HG03159 (cell line): ENCODE measurements around the gene TMEM145.
"Not testable (repeated sequence)": the region's sequence is repeated elsewhere in the genome, so short reads cannot be mapped to it uniquely, and the experiment has no call there.

Source experiments
- ATAC-seq: cut with Tn5 transposase; IDR thresholded peaks from one replicate; pipeline ENCODE4 v1.9.1; 2021; ENCODE audit warnings: mild to moderate bottlenecking, moderate library complexity; ENCODE audit not compliant: unreplicated experiment

TMEM145 gene

DNA sequence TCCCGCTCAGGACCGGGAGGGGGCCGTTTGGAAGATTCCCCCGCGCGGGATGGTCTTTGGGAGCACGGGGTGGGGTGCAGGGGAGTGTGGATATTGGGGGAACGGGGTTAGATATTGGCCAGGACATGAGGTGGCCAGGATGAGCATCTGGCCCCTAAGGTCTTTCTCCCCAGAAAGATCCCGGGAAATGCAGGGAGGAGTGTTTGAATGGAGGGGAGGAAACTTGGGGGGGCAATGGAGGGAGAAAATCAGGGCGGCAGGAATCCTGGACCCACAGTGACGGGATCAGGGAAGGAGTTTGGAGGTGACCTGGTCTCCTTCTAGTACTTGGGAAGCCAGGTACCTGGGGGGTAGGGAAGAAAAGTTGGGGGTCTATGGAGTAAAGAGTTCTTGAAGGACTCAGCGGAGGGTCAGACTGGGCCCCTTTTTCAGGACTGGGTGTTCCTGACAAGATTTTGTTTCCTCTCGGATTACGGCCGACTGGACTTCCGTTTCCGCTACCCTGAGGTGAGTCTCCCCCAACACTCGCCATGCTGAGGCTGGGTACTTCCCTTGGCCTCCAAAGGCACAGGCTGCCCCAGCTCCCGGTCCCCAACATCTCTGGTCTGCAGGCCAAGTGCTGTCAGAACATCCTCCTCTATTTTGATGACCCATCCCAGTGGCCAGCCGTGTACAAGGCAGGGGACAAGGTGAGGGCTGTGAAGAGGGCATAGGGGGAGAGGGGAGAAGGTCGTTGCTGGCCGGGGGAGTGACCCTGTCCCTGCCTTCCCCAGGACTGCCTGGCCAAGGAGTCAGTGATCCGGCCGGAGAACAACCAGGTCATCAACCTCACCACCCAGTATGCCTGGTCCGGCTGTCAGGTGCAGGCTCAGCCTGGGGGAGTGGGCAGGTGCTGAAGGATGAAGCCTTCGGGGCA, 989 bp downstream of the TMEM145 start:
- ATAC-seq, result no peak

DNA sequence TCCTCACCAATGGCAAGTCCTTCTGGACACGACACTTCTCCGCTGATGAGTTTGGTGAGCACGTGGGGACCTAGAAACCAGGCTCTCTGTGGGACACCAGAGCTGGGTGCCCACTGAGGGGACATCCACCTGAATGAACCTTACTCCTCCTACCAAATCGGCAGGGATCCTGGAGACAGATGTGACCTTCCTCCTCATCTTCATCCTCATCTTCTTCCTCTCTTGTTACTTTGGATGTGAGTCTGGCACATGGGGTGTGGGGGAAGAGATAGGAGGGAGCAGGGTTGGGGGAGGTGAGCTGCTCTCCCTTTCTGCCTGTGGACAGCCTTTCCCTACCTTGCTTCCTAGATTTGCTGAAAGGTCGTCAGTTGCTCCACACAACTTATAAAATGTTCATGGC, 1.9 kb downstream of the TMEM145 start:
- ATAC-seq, result no peak

DNA sequence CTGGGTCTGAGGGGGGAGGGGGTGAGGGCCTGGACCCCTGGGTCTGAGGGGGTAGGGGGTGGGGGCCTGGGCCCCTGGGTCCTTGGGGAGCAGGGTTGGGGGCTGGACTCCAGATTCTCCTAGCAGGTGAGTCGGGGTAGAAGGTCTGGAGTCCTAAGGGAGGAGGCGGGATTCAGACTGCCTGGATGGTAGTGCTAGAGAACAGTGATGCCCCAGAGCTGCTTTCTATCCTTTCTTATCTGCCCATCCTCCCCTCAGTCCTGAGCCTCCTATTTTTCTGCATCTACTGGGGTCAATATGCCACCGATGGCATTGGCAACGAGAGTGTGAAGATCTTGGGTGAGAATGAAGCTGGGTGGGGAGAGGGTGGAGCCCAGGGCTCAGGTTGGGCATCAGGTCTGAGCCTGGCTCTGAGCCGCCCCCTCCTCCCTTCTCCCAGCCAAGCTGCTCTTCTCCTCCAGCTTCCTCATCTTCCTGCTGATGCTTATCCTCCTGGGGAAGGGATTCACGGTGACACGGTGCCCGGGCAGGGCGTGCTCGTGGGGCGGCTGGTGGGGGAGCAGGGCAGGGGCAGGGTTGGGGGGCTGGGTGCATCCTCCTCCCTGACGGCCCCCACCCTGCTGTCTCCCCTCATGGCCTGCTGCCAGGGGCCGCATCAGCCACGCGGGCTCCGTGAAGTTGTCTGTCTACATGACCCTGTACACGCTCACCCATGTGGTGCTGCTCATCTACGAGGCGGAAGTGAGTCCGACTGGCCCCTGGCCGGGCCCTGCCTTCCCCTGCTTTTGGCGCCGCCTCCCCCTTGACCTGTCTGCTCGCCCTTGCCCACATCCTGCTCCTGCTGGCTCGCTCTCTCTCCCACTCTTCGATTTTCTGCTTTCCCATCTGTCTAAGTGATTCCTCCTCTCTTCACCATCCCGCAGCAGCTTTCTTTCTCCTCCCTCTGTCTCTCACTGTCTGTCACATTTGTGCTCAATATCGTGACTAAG, 3.4 kb downstream of the TMEM145 start:
- ATAC-seq, result no peak

DNA sequence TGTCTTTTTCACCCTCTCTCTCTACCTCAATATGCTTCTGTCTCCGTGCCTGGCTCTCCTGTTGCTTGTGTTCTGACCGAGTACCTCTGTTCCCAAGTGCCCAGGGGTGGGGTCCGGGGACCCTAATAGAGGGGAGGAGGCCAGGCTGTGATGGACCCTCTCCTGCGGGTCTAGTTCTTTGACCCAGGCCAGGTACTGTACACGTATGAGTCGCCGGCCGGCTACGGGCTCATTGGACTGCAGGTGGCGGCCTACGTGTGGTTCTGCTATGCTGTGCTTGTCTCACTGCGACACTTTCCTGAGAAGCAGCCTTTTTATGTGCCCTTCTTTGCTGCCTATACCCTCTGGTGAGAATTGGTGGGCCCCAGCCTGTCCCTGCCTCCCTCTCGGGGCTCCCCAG, 4.4 kb downstream of the TMEM145 start:
- ATAC-seq, result no peak

DNA sequence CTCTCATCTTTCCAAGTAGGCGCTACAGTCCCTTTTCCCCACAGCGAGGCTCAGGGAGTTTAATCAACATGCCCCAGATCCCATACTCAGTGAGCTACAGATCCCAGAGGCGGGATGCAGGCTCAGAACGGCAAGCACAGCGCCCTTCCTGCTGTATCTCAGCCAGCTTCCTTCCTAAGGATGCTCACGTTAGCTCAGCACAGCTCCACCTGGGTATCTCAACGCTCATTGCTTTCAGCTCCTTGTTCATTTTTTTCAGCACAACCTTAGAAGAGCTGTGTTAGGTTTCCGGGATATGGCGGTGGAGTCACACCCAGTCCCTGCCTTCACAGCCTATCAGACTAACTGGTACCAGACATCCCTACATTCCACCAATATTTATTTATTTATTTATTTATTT, 9.2 kb downstream of the TMEM145 start:
- no peak for ATAC-seq

DNA sequence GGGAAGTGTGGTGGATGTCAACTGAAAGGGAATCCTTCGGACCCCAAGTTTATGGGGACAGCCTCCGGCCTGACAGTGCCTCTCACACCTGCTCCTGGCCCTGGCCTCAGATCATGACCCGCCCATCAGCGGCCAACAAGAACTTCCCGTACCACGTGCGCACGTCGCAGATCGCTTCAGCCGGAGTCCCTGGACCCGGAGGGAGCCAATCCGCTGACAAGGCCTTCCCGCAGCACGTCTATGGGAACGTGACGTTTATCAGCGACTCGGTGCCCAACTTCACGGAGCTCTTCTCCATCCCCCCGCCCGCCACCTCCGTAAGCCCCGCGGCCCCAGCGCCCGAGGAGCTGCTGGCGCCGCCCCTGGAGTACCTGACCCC, 10.4 kb downstream of the TMEM145 start:
- no peak for ATAC-seq

DNA sequence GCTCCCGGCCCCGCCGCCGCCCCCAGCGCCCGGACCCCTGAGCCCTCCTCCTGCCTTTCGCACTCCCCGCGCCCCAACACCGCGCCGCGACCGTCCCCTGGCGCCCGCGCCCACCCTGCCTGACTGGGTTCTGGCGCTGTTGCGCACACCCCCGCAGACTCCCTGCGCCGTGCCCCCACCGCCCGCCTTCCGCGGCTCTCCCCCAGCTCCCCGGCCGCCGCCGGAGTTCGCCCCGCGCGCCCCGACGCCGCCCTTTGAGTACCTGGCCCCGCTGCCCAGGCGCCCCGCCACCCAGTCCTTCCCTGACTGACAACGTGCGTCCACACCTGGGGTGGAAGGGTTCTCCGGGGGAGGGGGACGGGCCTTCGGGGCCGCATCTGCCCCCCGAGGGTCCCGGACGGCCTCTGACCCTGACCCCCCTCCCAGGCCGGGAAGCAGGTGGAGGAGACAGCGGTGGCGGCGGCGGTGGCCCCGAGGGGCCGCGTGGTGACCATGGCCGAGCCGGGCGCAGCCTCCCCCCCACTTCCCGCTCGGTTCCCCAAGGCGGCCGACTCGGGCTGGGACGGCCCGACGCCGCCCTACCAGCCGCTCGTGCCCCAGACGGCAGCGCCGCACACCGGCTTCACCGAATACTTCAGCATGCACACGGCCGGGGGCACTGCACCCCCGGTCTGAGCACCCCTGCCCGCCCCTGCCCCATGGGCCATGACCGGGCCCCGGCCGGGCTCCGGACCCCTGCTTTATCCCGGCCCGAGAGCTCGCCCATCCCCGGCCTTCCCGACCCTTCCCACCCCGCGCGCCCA, 10.9 kb downstream of the TMEM145 start:
- ATAC-seq, result no peak

DNA sequence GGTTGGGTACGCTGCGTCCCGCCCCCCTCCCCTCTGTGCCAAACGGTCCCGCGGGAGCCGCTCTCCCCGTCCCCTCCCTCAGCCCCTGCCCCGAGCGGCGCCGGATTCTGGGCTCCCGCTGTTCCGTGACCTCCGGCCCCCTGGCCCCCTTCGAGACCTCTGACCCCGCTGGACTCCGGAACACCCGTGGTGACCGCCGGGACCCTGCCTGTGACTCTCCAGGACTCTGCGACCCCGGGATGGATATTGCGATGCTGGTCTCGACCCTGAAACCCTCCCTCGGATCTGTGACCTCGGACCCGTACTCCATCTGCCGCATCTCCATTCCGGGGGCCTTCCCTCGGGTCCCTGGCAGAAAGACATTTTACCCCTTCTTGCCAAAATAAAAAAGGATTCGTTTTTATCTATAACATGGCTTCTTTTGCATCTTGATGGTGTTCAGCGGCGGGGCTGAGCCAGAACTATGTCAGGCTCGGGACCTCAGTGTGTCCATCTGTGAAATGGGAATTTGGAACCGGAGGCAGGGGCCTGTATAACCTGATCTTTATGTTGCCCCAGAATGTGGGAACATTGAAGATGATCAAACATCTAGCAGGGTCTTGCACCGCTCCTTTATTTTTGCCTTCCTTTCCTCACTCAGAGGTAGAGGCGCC, 11.7 kb downstream of the TMEM145 start:
- no peak for ATAC-seq

DNA sequence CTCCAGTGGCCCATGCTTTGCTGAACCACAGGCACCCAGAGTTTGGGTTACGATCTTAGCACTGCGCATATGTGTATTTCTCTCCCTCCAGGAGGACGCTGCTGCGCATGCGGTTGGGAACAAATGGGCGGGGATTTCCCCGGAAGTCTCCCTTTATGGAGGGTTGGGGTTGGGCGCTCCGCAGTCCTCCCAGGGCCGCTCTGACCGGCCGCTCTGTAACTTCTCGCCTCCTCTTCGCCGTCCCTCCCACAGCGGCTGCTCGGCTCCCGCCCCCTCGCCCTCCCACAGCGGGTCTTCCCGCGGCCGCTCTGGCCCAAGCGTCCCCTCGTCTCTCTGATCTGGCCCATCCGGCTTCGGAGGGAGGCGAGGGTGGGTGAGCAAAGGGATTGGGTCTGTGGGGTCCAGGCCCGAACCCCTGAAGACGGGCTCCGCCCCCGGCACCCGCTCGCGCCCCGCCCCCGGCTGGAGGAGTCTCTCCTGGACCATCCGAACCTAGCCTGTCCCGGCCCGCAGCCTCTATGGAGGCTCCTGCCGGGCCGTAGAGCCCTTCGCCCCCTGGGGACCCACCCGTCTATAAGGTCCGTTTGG, 12.3 kb downstream of the TMEM145 start, which contains the start of gene MEGF8:
TSS of gene MEGF8 (plus strand) at position 328 of the 588 bp plus-strand sequence. CDS start 609 bp downstream, outside the sequence.
- ATAC-seq, result peak; percentile 90

DNA sequence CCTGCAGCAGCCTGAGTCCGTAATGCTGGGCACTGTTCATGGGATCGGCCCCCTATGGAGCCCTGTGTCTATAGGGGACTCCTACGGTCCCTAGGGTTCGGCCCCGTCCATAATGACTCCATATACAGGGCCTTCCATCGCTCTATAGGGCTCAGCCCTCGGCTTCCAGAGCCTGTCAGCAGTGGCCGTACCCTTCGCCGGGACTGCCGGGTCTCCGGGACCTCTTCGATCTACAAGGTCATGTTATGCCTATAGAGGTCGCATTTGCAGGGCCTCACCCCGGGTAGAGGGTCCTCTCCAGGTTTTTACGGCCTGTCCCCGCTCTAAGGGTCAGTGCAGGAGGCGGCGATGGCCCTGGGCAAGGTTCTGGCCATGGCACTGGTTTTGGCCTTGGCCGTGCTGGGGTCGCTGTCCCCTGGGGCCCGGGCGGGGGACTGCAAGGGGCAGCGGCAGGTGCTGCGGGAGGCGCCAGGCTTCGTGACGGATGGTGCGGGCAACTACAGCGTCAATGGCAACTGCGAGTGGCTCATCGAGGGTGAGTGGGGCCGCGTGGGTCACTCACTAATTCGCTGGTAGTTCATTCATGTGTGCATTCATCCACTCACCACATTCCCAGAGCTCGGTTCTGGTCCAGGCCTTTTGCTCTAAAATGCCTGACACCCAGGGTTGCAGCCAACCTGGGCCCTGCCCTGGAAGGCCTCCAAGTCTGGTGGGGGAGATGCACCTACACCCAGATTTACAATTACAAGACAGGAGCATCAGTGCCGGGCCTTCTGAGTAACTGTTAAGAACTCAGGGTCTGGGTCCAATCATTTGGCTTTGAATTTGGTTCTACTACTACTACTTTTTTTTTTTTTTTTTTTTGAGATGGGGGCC, 13.0 kb downstream of the TMEM145 start:
- ATAC-seq, result no peak

DNA sequence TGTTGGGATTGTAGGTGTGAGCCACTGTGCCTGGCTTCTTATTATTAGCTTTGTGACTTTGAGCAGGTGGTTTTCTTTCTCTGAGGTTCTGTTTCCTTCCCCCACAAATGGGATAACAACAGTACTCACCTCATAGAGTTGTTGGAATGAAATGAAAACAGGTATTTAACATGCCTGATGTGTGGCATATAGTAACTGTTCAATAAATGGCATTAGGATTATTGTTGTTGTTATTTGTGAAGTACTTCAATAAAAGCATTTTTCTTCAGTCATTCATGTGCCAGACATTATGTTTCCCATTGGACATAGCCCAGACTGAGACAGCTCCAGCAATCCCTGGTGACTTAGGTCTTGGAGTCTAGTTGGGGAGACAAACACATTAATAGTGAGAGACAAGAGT, 13.9 kb downstream of the TMEM145 start:
- ATAC-seq, result no peak

DNA sequence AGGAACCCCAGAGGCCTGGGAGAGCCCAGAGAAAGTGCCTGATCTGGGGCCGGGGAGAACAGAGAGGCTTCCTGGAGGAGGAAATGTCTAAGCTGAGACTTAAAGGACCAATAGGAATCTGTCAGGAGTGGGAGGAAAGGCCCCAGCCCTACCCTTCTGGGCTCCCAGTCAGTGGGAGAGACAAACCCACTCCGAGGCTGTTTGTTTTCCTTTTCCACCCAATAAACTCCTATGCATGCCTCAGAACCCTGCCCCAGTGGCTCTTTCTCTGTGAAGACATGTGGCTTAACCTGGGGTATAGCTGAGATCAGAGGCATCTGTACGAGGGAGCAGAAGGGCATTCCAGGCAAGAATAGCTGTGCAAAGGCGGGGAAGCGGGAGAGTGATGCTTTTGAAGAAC, 14.3 kb downstream of the TMEM145 start:
- no peak for ATAC-seq

DNA sequence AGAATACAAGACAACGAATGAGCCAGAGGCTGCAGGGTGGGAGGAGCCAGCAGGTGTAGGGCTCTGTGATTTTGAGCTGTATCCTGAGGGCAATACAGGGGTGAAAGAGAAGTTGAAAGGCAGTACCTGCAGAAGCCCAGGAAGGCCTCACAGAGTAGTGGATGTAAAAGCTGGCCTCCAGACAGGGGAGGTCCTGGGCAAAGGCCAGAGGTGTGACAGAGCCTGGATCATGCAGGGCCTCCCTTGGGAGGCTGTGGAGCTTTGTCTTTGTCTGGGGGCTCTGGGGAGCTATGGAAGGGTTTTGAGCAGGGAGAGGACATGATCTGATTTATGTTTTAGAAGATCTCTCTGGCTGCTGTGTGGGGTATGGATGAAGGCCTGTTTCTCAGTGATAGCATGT, 15.0 kb downstream of the TMEM145 start:
- ATAC-seq, result no peak

DNA sequence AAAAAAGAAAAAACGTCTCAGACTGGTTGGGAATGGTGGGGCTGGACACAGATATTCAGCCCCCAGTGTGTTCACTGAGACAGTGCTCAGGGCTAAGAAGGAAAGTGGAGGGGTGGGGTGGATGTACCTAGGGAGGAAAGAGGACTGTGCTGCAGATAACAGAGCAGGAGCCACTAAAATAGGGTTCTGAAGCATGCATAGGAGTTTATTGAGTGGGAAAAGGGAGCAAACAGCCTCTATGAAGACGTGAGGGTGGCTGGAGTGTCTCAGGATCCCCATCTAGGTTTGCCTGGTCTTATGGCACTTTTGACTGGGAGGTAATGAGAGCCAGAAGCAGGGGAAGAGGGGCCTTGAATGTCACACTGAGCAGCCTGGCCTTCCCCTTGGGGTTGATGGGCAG, 15.7 kb downstream of the TMEM145 start:
- no peak for ATAC-seq

DNA sequence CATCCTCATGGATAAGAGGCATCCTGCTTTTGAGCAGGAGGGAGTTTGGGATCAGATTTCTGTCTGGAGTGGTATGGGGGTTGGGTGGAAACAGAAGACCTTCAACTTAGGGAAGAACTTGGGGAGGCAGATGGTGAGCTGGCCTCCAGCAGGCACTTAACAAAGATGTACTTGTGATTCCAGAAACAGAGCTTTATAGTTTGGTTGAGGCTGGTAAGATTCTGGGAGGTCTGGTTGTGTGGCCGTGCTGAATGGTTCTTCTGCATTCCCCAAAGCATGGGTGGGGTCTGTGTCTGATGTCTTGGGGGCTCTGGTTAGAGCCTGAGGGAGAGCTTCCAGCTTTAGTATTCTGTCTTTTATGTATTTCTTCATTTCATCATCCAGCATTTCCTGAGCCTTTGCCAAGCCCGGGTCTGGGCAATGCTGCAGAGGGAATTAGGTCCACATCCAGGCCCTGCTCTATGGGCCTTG, 17.2 kb downstream of the TMEM145 start:
- ATAC-seq, result no peak

DNA sequence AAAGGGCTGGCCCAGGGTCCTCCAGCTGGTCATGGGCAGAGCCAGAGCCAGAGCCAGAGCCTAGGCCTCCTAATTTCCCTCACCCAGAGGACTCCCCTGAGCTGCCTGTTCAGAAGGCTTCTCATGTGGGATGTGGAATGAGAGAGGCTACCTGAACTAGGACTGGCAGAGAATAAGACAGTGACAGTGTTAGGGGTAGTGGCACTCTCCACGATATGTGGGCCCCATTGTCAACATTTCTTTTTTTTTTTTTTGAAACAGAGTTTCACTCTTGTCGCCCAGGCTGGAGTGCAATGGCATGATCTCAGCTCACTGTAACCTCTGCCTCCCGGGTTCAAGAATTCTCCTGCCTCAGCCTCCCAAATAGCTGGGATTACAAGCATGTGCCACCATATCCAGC, 18.2 kb downstream of the TMEM145 start:
- ATAC-seq, result not testable (repeated sequence)

DNA sequence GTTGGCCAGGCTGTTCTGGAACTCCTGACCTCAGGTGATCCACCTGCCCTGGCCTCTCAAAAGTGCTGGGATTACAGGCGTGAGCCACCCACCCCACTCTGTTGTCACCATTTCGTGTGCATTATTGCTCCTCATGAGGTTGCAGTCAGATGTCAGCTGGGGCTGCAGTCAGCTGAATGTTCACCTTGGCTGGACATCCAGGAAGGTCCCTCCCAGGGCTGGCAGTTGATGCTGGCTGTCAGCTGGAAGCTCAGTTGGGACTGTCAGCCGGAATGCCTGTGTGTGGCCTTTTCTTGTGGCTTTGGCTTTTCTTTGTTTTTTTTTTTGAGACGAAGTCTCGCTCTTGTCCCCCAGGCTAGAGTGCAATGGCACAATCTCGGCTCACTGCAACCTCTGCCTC, 18.9 kb downstream of the TMEM145 start:
- ATAC-seq, result no peak

DNA sequence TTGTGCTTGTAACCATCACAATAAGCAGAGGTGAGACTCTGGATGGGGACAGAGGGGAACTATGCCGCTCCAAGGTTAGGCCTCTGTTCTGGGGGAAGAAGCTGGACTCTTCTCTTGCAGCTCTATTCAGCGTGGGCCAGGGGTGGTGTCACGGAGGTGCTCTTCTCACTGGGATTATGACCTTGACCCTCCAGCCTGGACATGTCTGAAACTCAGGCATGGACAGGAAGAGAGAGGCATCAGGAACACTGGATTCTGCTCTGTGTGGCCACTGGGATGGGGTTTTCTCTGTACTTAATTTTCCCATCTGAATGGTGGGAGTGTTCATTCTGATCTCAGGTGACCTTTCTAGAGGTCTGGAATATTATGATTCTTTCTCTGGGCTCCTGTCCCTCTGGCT, 19.9 kb downstream of the TMEM145 start:
- ATAC-seq, result no peak
